Esophagus (tissue), 2 donors: ENCODE results near the gene SOX13. TPM values are rescaled to one million over a fixed set of nuclear protein-coding genes. Genes with fewer than 3 reads are reported as not detected.
"Not testable (repeated sequence)": the region's sequence is repeated elsewhere in the genome, so short reads cannot be mapped to it uniquely, and the experiment has no call there.

Experiments used
- H3K27ac ChIP-seq, 2 donors: one replicate each; pipeline ENCODE4 v1.5.1; 2013; ENCODE audit warnings: low read depth in 2 of 2, mild to moderate bottlenecking in 2 of 2, inconsistent platforms in 1 of 2, low read length in 1 of 2, moderate library complexity in 1 of 2
- H3K27me3 ChIP-seq, 2 donors: one replicate each; pipeline ENCODE4 v1.6.1; 2013; ENCODE audit warnings: low read length in 2 of 2, control low read depth in 1 of 2, mild to moderate bottlenecking in 1 of 2; ENCODE audit not compliant: insufficient read depth in 2 of 2, control insufficient read depth in 1 of 2
- H3K36me3 ChIP-seq, 2 donors: one replicate each; pipeline ENCODE4 v1.6.1; 2013; ENCODE audit warnings: low read length in 1 of 2; ENCODE audit not compliant: control insufficient read depth in 2 of 2, insufficient read depth in 2 of 2
- H3K4me1 ChIP-seq, 2 donors: one replicate each; pipeline ENCODE4 v1.6.1; 2013; ENCODE audit warnings: low read length in 1 of 2; ENCODE audit not compliant: control insufficient read depth in 2 of 2, insufficient read depth in 2 of 2
- H3K4me3 ChIP-seq, 2 donors: one replicate each; pipeline ENCODE4 v1.5.1; 2013; ENCODE audit warnings: low read length in 2 of 2, mild to moderate bottlenecking in 2 of 2, low read depth in 1 of 2, moderate library complexity in 1 of 2
- H3K9me3 ChIP-seq, 2 donors: one replicate each; pipeline ENCODE4 v1.6.1; 2013; ENCODE audit warnings: mild to moderate bottlenecking in 2 of 2, low read depth in 1 of 2, low read length in 1 of 2, moderate library complexity in 1 of 2; ENCODE audit not compliant: control insufficient read depth in 2 of 2, insufficient read depth in 1 of 2
- WGBS, 2 donors: extraction: QIAGEN DNeasy Blood & Tissue Kit; methylation state at CpG; one replicate each; pipeline ENCODE4 v1.1.7; 2013; 5-methylcytosine and 5-hydroxymethylcytosine counted together
- polyA plus RNA-seq, 2 donors: library from polyadenylated mRNA; stranded (reverse); fragments of 200-250 nt; gene quantifications; one replicate each; pipeline ENCODE4 v1.2.3, GENCODE V29; 2013
- donor health status: healthy with polysubstance abuse.
- donor health status: Bipolar disorder and iron deficiency.

Gene SOX13
- polyA plus RNA-seq, 2 donors = 6.9 to 10.4 TPM

- H3K27me3 ChIP-seq = no peaks in the 10 kb centered on the region
- peaks cover 0 to 4% of the 10 kb centered on the region in 2 donors for H3K4me1 ChIP-seq
- H3K4me3 ChIP-seq = no peak overlapping the region
- no peak overlapping the region for H3K27ac ChIP-seq
- H3K36me3 ChIP-seq = no peaks in the 10 kb centered on the region
- no peaks in the 10 kb centered on the region for H3K9me3 ChIP-seq
- 28 to 35% methylated on average over 10 of the region's 10 CpGs for WGBS, 2 donors
Observed at GRCh38 chr1:204041232-204041767, 31.6 kb upstream of the SOX13 start.

DNA sequence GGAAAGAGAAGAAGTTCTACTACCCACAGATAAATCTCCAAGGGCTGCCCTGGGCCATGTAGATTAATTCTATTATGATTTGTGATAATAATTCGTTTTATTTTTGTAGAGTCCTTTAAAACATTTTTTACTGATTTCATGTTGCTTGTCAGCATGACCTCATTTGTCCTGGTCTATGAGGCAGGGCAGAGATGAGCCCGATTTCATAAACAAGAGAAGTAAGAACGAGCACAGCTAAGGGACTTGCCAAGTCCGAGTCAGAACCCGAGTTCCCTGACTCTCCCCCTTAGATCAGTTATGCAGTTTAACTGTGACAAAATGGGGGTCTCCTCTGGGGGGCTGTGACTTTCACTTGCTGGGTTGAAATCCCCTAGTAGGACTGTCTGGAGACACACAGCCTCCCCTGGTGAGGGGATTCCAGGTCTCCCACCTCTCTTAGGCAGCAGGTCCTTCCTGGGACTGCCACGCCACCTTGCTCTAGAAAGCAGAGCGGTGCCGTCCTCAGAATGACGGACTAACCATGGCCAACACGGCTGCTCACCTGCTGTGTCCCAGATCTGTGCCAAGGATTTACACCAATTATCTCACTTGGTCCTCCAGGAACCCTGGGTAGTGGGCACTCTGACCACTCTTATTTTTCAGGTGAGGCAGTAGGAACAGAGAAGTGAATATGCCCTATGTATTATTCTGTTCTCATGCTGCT lies 31.0 kb upstream of the SOX13 start:
- Histone ChIP-seq H3K27ac (peak overlapping the region; percentile 13 to 37), H3K9me3 (no peaks in the 10 kb centered on the region), H3K4me3 (no peak overlapping the region), H3K4me1 (peaks cover 0 to 4% of the 10 kb centered on the region in 2 donors), H3K27me3 (no peaks in the 10 kb centered on the region), H3K36me3 (no peaks in the 10 kb centered on the region)
- WGBS, 2 donors = 64 to 73% methylated on average over 10 of the region's 10 CpGs

- Histone ChIP-seq H3K36me3 (no peaks in the 10 kb centered on the region), H3K9me3 (no peaks in the 10 kb centered on the region), H3K27ac (no peak overlapping the region), H3K4me1 (peaks cover 0 to 4% of the 10 kb centered on the region in 2 donors), H3K27me3 (no peaks in the 10 kb centered on the region), H3K4me3 (no peak overlapping the region)
- 82 to 83% methylated on average over 2 of the region's 2 CpGs for WGBS, 2 donors
Observed at GRCh38 chr1:204042516-204042915, 30.4 kb upstream of the SOX13 start.

GRCh38 chr1:204043680-204044079 lies 29.2 kb upstream of the SOX13 start:
- Histone ChIP-seq H3K4me1 (peaks cover 0 to 4% of the 10 kb centered on the region in 2 donors), H3K9me3 (no peaks in the 10 kb centered on the region), H3K27ac (no peak overlapping the region), H3K4me3 (no peak overlapping the region), H3K27me3 (no peaks in the 10 kb centered on the region), H3K36me3 (no peaks in the 10 kb centered on the region)
- WGBS, 2 donors = 85% methylated on average over 8 of the region's 8 CpGs

GRCh38 chr1:204044448-204044847 lies 28.5 kb upstream of the SOX13 start:
- WGBS, 2 donors = 68 to 81% methylated on average over 1 of the region's 1 CpG
- Histone ChIP-seq H3K4me1 (peaks cover 0 to 4% of the 10 kb centered on the region in 2 donors), H3K4me3 (no peak overlapping the region), H3K9me3 (no peaks in the 10 kb centered on the region), H3K36me3 (no peaks in the 10 kb centered on the region), H3K27me3 (no peaks in the 10 kb centered on the region), H3K27ac (no peak overlapping the region)

GRCh38 chr1:204045430-204045829 lies 27.5 kb upstream of the SOX13 start:
- H3K27ac ChIP-seq = no peak overlapping the region

DNA sequence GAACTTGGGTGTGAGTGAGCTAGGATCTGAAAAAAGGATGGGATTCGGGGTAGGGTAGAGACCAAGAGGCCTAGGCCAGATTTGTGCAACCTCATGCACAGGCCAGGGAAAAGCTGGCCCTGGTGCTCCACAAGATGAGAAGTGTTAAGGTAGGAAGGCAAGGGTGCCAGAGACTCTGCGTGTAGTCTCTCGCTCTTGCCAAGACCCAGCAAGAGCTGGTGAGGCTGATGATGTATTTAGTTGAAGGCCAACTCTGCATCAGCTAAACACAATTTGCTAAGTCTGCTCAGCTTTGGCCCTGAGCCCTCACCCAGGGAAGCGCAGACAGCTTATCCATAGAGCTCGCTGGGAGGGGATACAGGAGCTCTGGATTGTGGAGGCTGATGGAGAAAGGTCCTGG lies 26.6 kb upstream of the SOX13 start:
- 88% methylated on average over 5 of the region's 5 CpGs for WGBS, 2 donors
- no peak overlapping the region for H3K4me3 ChIP-seq

More at GRCh38 chr1:204045430-204045829, 27.5 kb upstream of the SOX13 start:
- Histone ChIP-seq H3K4me3 (no peak overlapping the region), H3K9me3 (no peaks in the 10 kb centered on the region), H3K4me1 (peaks cover 0 to 4% of the 10 kb centered on the region in 2 donors), H3K36me3 (no peaks in the 10 kb centered on the region), H3K27me3 (no peaks in the 10 kb centered on the region)
- 65 to 71% methylated on average over 8 of the region's 8 CpGs for WGBS, 2 donors

GRCh38 chr1:204048796-204049195 lies 24.1 kb upstream of the SOX13 start:
- H3K4me1 ChIP-seq, H3K36me3 ChIP-seq: not testable (repeated sequence)

More for the DNA sequence above, 26.6 kb upstream of the SOX13 start:
- Histone ChIP-seq H3K36me3 (no peaks in the 10 kb centered on the region), H3K9me3 (no peaks in the 10 kb centered on the region), H3K27me3 (no peaks in the 10 kb centered on the region), H3K27ac (no peak overlapping the region), H3K4me1 (peaks cover 0 to 2% of the 10 kb centered on the region in 2 donors)

GRCh38 chr1:204051258-204051657 lies 21.7 kb upstream of the SOX13 start:
- WGBS, 2 donors = 68 to 70% methylated on average over 5 of the region's 5 CpGs
- H3K36me3 ChIP-seq = no peaks in the 10 kb centered on the region

More at GRCh38 chr1:204048796-204049195, 24.1 kb upstream of the SOX13 start:
- not testable (repeated sequence) for H3K27me3 ChIP-seq, H3K9me3 ChIP-seq, H3K27ac ChIP-seq, H3K4me3 ChIP-seq
- WGBS, 2 donors = 92 to 94% methylated on average over 3 of the region's 3 CpGs

GRCh38 chr1:204051718-204052117 lies 21.2 kb upstream of the SOX13 start:
- H3K4me3 ChIP-seq = no peak overlapping the region
- H3K9me3 ChIP-seq = no peaks in the 10 kb centered on the region
- no peaks in the 10 kb centered on the region for H3K4me1 ChIP-seq
- no peak overlapping the region for H3K27ac ChIP-seq
- H3K36me3 ChIP-seq = no peaks in the 10 kb centered on the region
- H3K27me3 ChIP-seq = no peaks in the 10 kb centered on the region

More at GRCh38 chr1:204051258-204051657, 21.7 kb upstream of the SOX13 start:
- Histone ChIP-seq H3K4me3 (no peak overlapping the region), H3K9me3 (no peaks in the 10 kb centered on the region), H3K27ac (no peak overlapping the region), H3K27me3 (no peaks in the 10 kb centered on the region), H3K4me1 (no peaks in the 10 kb centered on the region)
